SHP77 (cell line): ENCODE measurements around the gene SSR3.
"Not testable (repeated sequence)": the region's sequence is repeated elsewhere in the genome, so short reads cannot be mapped to it uniquely, and the experiment has no call there.

Experiments
- DNase-seq, 2 experiments: peaks; one replicate each; lab custom pipeline; 2025; lab: John Stamatoyannopoulos, UW

SSR3 gene

DNA sequence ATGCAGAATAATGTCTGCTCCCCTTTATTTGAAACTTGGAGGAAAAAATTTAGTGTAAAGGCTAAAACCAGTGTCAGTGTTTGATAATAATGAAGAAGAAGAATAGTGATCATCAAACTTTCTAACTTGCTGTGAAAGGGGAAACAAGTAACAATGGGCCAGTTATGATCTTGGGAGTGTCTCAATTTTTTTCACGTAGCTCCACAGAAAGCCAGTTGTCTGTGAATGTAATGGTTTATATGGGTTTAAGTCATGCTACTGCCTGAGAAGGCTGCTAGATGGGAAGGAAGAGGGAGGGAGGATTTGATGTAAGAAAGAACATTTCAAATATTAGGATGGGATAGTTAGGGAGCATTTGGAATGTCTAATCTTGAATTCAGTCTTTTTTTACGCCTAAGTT, 21.1 kb upstream of the SSR3 start:
- DNase-seq = no peak

- no peak for DNase-seq
Measured at GRCh38 chr3:156575641-156576040, 20.7 kb upstream of the SSR3 start.

GRCh38 chr3:156569881-156570280, 15.0 kb upstream of the SSR3 start:
- DNase-seq = not testable (repeated sequence)

GRCh38 chr3:156569016-156569415, 14.1 kb upstream of the SSR3 start:
- not testable (repeated sequence) for DNase-seq

DNA sequence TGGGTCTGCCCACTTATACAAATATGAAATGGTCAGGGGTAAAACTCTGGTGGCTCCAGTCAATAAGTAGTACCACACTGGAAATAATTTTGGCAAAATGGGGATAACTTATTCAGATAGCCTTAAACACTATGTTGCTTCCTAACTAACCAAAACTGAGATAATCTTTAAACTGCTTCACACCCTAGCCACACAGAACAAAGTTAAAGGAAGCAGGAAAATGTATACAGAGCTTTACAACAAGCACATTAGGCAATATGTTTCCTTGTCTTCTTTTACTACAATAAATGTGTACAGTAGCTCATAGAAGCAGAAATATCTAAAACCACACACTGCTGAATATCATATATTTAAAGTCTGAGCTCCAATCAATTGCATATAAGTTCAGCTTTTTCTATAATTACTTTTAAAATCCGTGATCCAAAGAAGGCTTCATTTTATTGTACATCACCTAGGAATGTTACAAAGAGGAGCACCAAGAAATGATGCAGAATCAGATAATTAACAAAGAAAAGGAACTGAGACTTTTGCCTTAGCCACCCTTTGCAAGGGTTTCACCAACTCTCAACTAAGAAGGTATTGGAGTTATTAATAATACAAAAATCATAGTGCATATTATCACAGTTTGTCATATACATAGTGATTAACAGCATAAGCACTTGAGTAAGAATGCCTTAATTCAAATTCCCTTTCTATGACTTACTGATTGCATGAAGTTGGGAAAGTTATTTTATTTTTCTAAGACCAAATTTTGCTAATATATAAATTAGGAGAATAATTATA, 9.2 kb upstream of the SSR3 start:
- no peak for DNase-seq

GRCh38 chr3:156562486-156562885, 7.6 kb upstream of the SSR3 start:
- not testable (repeated sequence) for DNase-seq

GRCh38 chr3:156561533-156561932, 6.6 kb upstream of the SSR3 start:
- no peak for DNase-seq

GRCh38 chr3:156559321-156559720, 4.4 kb upstream of the SSR3 start:
- DNase-seq = no peak

DNA sequence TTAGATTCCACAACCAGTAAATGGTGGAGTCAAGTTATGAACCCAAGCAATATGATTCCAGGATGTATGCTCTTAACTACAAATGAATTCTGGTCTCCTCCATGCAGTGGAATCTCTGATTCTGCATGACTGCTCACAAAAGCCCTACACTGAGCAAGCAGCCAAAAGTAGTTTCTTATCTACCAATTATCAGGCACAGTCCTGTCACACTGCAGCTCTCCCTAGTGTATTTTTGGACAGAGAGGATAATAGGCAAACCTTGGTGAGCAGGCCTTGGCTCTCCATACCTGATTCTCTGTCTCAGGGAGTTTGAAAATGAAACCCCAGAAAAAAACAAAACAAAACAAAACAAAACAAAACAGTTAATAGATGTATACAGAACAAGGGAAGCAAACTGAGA, 3.5 kb upstream of the SSR3 start:
- DNase-seq = no peak

DNA sequence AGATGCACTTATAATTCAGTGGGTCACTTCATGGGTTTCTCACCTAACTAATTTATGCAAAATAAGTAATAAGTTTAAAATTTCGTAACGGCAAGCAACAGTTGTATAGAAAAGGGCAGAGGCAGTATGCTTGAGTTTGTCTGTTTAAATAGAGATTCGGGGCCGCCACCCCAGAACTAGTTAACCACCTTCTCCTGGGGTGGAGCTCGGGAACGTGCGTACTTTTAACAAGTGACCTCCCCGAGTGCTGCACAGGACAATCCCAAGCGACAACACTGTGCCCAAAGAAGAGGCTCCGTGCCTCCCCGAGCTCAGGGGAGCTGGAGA, 439 bp downstream of the SSR3 start:
- DNase-seq = no peak

GRCh38 chr3:156553705-156554356, 1.1 kb downstream of the SSR3 start:
- no peak for DNase-seq

- DNase-seq = no peak
Measured at GRCh38 chr3:156552973-156553372, 1.9 kb downstream of the SSR3 start.

GRCh38 chr3:156551746-156552145, 3.2 kb downstream of the SSR3 start:
- no peak for DNase-seq

DNA sequence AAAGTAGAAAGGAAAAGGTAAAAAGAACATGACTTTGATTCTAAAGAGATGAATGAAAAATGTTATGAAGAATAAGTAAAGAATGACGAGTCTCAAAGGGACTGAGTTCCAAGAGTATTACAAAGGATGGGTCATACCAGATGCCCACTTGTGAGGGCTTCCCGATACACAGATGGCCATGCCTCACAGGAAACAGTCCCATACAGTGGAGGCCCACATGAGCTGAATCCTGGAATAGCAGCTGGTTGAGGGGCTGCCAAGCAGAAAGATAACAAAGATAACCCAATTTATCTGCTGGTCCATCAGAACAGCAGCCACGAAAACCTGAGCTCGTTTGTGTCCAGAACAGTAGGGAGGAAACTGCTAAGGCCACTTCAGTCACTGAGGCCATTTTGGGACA, 3.7 kb downstream of the SSR3 start:
- no peak for DNase-seq

GRCh38 chr3:156548902-156549301, 6.0 kb downstream of the SSR3 start:
- no peak for DNase-seq

DNA sequence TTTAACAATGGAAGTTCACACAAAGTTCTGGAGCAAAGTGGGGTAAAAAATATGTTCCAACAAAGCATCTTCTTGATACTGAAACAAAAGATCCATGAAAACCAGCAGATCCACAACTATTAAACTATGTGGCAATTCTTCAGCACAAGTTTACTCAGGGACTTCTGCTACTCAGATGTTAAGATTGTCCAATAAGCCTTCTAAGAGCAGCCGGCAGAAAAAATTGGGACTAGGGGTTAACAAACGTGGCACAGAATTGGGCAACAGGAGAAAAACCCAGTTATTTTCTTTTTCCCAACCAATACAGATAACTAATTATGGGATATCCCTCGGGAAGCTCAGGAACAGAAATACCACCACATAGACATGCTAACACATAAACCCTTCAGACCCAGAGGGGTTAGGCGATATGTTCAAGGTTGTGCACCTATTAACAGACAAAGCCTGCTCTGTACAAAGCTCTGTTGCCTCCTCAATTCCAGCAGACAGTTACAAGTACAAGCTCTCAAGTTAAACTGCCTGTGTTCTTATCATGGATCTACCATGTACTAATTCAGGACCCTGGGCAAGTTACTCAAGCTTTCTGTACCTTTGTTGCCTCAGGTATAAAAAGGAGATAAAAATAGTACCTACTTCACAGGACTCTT, 6.8 kb downstream of the SSR3 start:
- no peak for DNase-seq

DNA sequence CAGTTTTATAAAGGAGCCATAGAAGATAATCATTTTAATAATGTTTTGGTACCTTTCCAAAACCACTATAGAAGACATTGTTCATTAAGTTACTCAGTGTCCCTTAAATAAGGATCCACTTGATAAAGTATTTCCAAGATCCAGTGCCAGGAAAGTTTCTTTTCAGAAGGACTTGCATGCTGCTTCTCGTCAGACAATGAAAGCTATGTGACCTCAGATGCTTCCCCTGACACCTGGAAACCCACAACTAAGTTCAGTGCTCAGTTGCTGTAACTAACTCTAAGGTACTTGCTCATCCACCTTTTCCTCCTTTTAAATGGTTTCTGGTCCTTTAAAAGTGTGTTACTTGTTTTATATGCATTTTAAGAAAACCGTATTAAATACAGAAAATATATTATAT, 7.3 kb downstream of the SSR3 start:
- DNase-seq = no peak

DNA sequence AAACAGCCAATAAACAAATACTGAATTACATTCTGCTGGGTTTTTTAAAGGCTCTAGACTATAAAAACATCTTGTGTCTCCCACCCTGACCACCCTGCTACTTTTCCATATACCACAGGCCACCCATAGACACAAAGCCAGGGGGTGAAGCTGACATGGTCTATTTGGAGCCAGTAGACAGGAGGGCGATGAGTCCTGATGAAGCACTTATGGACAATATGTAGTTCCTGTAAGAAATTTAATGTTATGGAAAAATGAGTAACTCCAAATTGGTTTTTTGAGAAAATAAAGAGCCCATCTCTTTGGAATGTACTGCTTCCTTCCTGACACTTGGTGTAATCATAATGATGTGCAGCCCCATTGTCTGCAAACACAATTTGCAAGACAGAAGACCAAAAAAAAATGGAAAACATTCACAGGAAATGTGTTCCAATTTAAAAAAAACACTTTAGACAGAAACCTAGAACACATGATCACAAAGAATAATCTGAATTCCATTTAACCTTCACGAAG, 11.8 kb downstream of the SSR3 start:
- DNase-seq = no peak

DNA sequence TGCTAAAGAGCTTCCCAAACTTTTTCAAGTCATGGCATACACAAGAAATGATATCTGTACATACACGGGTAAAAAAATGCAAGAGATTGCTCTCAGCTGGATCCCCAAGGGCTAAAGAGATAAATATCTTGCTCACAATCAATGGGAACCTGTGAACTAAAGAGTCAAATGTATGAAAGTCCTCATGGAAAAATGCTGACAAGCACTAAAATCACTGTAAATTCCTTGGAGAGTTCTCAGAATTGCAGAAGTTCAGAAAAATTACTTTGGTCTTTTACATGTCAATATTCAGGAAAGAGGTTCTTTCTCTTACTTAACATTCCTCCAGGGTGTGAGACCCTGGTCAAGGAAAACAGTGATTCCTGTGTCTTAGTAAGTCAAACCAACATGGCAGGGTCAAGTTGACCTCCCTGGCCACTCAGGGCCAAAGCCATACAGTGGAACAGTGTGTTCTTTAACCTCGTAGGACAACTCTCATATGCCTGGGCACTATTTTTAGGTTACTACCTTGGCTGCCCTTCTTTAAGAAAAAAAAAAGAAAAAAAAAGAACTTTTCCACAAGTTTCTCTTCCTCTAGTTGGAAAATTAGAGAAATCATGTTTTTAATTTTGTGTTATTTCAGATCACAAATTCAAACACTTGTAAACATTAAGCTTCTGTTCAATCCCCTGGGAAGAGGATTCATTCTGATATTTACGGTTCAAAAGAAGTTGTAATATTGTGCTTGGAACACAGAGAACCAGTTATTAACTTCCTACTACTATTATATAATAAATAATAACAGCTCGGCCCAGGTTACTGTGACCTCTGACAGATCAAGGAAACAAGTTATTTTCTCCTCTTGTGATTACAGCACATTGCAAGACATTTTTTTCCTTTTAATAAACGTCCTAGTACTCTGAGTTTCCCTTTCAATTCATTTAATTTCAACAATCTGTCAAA, 12.5 kb downstream of the SSR3 start:
- DNase-seq = no peak

GRCh38 chr3:156539802-156540201, 15.1 kb downstream of the SSR3 start:
- no peak for DNase-seq

DNA sequence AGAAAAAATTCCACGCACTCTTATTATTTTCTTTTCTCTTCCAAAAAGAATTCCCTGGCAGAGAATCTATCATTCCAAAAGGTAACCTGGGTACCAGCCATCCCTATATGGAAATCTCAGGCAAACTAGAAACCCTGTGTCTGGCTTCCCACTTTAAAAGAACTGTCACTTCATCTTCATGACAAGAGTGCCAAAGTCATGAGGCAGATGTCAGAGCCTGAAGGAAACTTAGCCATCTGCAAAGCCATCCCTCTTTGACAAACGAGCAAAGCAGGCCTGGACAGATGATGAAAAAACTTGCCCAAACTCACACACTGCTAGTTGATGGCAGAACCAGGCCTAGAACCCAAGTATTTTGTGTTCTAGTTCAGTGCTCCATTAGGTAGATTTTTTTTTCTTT, 15.9 kb downstream of the SSR3 start:
- DNase-seq = no peak
